WERI-Rb-1 (cell line): ENCODE results near the gene EIF3M.
A peak's percentile ranks its signal among the peaks of the same experiment; 100 is the strongest.

Source experiments
- DNase-seq: peaks from one replicate; pipeline ENCODE4 v3.0.0-alpha.2; 2020
- H3K27ac ChIP-seq: fragments of 250-450 bp; sonication (Bioruptor Pico); 2 replicates; pipeline ENCODE4 v1.5.1; 2020; ENCODE audit warnings: mild to moderate bottlenecking, moderate library complexity
- H3K27me3 ChIP-seq: fragments of 250-450 bp; sonication (Bioruptor Pico); 2 replicates; pipeline ENCODE4 v1.5.1; 2021; ENCODE audit warnings: mild to moderate bottlenecking, low read depth, moderate library complexity; ENCODE audit not compliant: insufficient read depth, severe bottlenecking
- H3K36me3 ChIP-seq: fragments of 250-450 bp; sonication (Bioruptor Pico); 2 replicates; pipeline ENCODE4 v1.5.1; 2020; ENCODE audit warnings: mild to moderate bottlenecking, moderate library complexity
- H3K4me3 ChIP-seq: 2 replicates; pipeline ENCODE4 v1.5.1; 2011; ENCODE audit warnings: low read depth, mild to moderate bottlenecking, control low read depth, low read length
- H3K9me3 ChIP-seq: fragments of 250-450 bp; sonication (Bioruptor Pico); 2 replicates; pipeline ENCODE4 v1.5.1; 2021; ENCODE audit warnings: mild to moderate bottlenecking, moderate library complexity; ENCODE audit not compliant: severe bottlenecking
- TF ChIP-seq, protein P1 (sequence below): IDR thresholded peaks from 2 replicates; pipeline ENCODE4 v1.5.1; 2011; ENCODE audit warnings: low read depth, mild to moderate bottlenecking, control low read depth, inconsistent platforms, low read length

Gene EIF3M

GRCh38 chr11:32583459-32584271, at the start of gene EIF3M:
Gene EIF3M (plus strand): TSS chr11:32583831. CDS start chr11:32583888, 57 bp downstream.
- no peaks in the 10 kb centered on the region for H3K27me3 ChIP-seq
- TF ChIP-seq, protein P1, sequence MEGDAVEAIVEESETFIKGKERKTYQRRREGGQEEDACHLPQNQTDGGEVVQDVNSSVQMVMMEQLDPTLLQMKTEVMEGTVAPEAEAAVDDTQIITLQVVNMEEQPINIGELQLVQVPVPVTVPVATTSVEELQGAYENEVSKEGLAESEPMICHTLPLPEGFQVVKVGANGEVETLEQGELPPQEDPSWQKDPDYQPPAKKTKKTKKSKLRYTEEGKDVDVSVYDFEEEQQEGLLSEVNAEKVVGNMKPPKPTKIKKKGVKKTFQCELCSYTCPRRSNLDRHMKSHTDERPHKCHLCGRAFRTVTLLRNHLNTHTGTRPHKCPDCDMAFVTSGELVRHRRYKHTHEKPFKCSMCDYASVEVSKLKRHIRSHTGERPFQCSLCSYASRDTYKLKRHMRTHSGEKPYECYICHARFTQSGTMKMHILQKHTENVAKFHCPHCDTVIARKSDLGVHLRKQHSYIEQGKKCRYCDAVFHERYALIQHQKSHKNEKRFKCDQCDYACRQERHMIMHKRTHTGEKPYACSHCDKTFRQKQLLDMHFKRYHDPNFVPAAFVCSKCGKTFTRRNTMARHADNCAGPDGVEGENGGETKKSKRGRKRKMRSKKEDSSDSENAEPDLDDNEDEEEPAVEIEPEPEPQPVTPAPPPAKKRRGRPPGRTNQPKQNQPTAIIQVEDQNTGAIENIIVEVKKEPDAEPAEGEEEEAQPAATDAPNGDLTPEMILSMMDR = no peak
- H3K9me3 ChIP-seq = no peaks in the 10 kb centered on the region
- peak within 1 kb of the TSS; percentile 98 for H3K4me3 ChIP-seq
- DNase-seq = peak; percentile 97
- peaks cover 17% of the 10 kb centered on the region for H3K36me3 ChIP-seq
- H3K27ac ChIP-seq = peak within 1 kb of the TSS; percentile 88

DNA sequence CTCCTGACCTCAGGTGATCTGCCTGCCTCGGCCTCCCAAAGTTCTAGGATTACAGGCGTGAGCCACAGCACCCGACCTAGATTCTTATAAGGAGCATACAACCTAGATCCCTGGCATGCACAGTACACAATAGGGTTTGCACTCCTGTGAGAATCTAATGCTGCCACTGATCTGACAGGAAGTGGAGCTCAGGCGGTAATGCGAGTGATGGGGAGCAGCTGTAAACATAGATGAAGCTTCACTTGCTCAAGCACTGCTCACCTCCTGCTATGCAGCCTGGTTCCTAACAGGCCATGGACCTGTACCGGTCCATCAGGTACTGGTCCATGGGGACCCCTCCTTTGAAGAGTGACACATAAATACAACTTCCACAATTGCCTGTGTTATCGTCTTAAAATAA, 44.8 kb upstream of the EIF3M start:
- DNase-seq = no peak
- H3K4me3 ChIP-seq = no peak overlapping the region
- TF ChIP-seq, protein P1 = no peak
- H3K36me3 ChIP-seq = no peaks in the 10 kb centered on the region
- peaks cover 8% of the 10 kb centered on the region for H3K27me3 ChIP-seq
- no peaks in the 10 kb centered on the region for H3K9me3 ChIP-seq
- H3K27ac ChIP-seq = no peak overlapping the region

GRCh38 chr11:32549611-32550187, 33.9 kb upstream of the EIF3M start:
- H3K4me3 ChIP-seq = no peak overlapping the region
- H3K9me3 ChIP-seq = peaks cover 2% of the 10 kb centered on the region
- H3K27ac ChIP-seq = no peak overlapping the region
- H3K27me3 ChIP-seq = peaks cover 14% of the 10 kb centered on the region
- H3K36me3 ChIP-seq = no peaks in the 10 kb centered on the region
- TF ChIP-seq, protein P1 = no peak
- no peak for DNase-seq

GRCh38 chr11:32550207-32550606, 33.4 kb upstream of the EIF3M start:
- peaks cover 14% of the 10 kb centered on the region for H3K27me3 ChIP-seq
- no peak for DNase-seq

GRCh38 chr11:32555091-32555490, 28.5 kb upstream of the EIF3M start:
- H3K36me3 ChIP-seq = no peaks in the 10 kb centered on the region
- TF ChIP-seq, protein P1 = no peak
- H3K27me3 ChIP-seq = peaks cover 8% of the 10 kb centered on the region
- no peak overlapping the region for H3K27ac ChIP-seq
- DNase-seq = no peak
- H3K4me3 ChIP-seq = no peak overlapping the region
- peaks cover 2% of the 10 kb centered on the region for H3K9me3 ChIP-seq

More at GRCh38 chr11:32550207-32550606, 33.4 kb upstream of the EIF3M start:
- TF ChIP-seq, protein P1 = no peak
- no peak overlapping the region for H3K4me3 ChIP-seq
- no peak overlapping the region for H3K27ac ChIP-seq
- no peaks in the 10 kb centered on the region for H3K36me3 ChIP-seq
- H3K9me3 ChIP-seq = peaks cover 2% of the 10 kb centered on the region
